K562 (cell line): Measurements from ENCODE around the gene RNU2-63P. TPM values are rescaled to one million over a fixed set of nuclear protein-coding genes. Genes with fewer than 3 reads are reported as not detected.

ENCODE experiments used
- E2F8 ChIP-seq: fragments of 450-650 bp; IDR thresholded peaks from 2 replicates; pipeline ENCODE4 v1.7.1; 2018; ENCODE audit warnings: mild to moderate bottlenecking, low read depth; ENCODE audit not compliant: partially characterized antibody
- HOMEZ ChIP-seq: fragments of 250-450 bp; sonication (Bioruptor Pico); IDR thresholded peaks from 2 replicates; pipeline ENCODE4 v1.4.0; 2020; ENCODE audit warnings: mild to moderate bottlenecking, moderate library complexity
- RBM17 ChIP-seq: fragments of 200-400 bp; formaldehyde crosslinking; IDR thresholded peaks from 2 replicates; pipeline ENCODE4 v1.6.1; 2017; ENCODE audit warnings: low read depth, mild to moderate bottlenecking, low read length, borderline replicate concordance
- SNAPC5 ChIP-seq: fragments of 250-450 bp; sonication (Bioruptor Pico); IDR thresholded peaks from 2 replicates; pipeline ENCODE4 v1.8.0; 2021; ENCODE audit warnings: moderate library complexity, mild to moderate bottlenecking, inconsistent platforms
- THRAP3 ChIP-seq: fragments of 450-650 bp; IDR thresholded peaks from 2 replicates; pipeline ENCODE4 v1.6.1; 2016; ENCODE audit warnings: mild to moderate bottlenecking, inconsistent platforms, borderline replicate concordance
- WHSC1 ChIP-seq: IDR thresholded peaks from one replicate; pipeline ENCODE4 v1.6.1; 2012; ENCODE audit warnings: low read length, control low read depth, inconsistent platforms
- ZFP36 ChIP-seq: fragments of 150-350 bp; IDR thresholded peaks from 2 replicates; pipeline ENCODE4 v1.6.1; 2018; ENCODE audit warnings: low read length, low read depth; ENCODE audit not compliant: partially characterized antibody
- polyA plus RNA-seq, 8 experiments: library from polyadenylated mRNA; depleted of rRNA in 4 of 8; stranded (reverse) in 5 of 8; unstranded in 3 of 8; fragments of >200 nt; fragmentation: Nextera tagmentation in 2 of 8; fragmentation: Illumina TruSeq in 1 of 8; extraction: Ambion mirVana in 2 of 8; extraction: Trizol in 1 of 8; gene quantifications; 2 replicates each; pipeline versions ENCODE4 v1.2.1 to v1.2.3, GENCODE V29; 2011 to 2014; ENCODE audit warnings: inconsistent platforms in 1 of 8, missing spikeins in 1 of 8
- total RNA-seq, 7 experiments: library from RNA; depleted of rRNA in 6 of 7; stranded (reverse); fragments of >200 nt in 6 of 7; fragmentation: Illumina TruSeq in 2 of 7; extraction: Trizol in 2 of 7; gene quantifications; 2 replicates each; pipeline versions ENCODE4 v1.2.1 to v1.2.3, GENCODE V29; 2011 to 2021; ENCODE audit warnings: low replicate concordance in 1 of 7

RNU2-63P gene
- total and polyA plus RNA-seq, 9 of the 15 experiments (the other 6 are each of a cell fraction or from before 2014, with no cell fraction given) = 5.8 to 253 (median 169) TPM; not detected in 4

- no peak for TF ChIP-seq E2F8
- no peak for TF ChIP-seq HOMEZ (CRISPR knock-in tag)
- TF ChIP-seq SNAPC5 (CRISPR knock-in tag) = no peak
- no peak for TF ChIP-seq THRAP3
- no peak for TF ChIP-seq ZFP36
- TF ChIP-seq RBM17 = no peak
- TF ChIP-seq WHSC1 = no peak
These were observed 11.5 kb upstream of the RNU2-63P start (continued) for GRCh38 chr2:88027697-88028389.
